ENCODE measurements around the gene IFT80.
"Not testable (repeated sequence)": the region's sequence is repeated elsewhere in the genome, so short reads cannot be mapped to it uniquely, and the experiment has no call there.

The IFT80 gene

DNA sequence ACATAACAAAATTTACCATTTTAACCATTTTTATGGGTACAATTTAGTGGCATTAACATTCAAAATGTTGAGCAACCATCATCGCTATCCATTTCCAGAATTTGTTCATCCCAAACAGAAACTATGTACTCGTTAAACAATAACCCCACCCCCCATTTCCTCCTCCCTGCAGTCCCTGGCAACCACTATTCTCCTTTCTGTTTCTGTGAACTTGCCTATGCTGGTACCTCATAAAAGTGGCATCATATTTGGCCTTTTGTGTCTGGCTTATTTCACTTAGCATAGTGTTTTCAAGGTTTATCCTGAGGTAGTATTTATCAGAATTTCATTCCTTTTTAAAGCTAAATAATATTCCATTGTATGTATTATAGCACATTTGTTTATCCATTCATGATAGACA is 141.4 kb downstream of the IFT80 start:
- DNase-seq: no peak

- no peak for DNase-seq
Observed at GRCh38 chr3:160253298-160253697, 145.7 kb downstream of the IFT80 start.

GRCh38 chr3:160247766-160248165 is 151.3 kb downstream of the IFT80 start:
- DNase-seq: no peak

DNA sequence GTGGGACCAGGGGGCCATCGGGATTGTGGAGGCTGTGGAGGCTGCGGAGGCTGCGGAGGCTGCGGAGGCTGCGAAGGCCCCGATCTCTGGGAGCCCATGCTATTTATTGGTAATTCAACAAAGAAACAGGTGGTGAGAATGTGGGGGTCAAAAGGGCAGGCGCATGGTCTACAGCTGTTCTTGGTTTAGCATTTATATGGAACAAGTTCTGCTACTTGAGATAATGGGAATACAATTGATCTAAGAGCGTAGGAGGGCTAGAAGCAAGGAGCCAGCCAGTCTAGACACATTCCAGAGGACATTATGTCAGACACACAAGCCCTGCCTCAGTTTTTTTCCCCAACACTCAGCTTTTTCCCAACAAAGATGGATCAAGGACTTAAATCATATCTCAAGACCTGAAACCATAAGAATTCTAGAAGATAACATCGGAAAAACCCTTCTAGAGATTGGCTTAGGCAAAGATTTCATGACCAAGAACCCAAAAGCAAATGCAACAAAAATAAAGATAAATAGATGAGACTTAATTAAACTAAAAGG is 153.7 kb downstream of the IFT80 start:
- no peak for DNase-seq

- not testable (repeated sequence) for DNase-seq
Observed at GRCh38 chr3:160240719-160241118, 158.3 kb downstream of the IFT80 start.

- DNase-seq: no peak
Observed at GRCh38 chr3:160232014-160232413, 167.0 kb downstream of the IFT80 start.

DNA sequence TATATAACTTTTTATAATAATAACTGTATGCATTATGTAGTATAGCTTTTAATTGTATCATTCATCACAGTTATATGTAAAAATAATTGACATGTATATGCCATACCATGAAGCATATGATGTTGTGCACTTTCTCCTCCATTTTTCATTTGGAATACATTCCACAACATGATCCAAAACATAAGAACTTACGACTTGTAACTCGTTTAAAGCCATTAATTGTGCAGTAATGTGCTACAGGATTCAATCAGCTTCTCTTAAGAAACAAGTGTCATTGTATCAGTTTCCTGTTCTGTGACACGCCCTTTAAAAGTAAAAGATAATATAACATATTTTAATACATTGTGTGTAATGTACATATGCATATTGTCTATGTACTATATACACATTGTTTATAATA is 171.6 kb downstream of the IFT80 start:
- no peak for DNase-seq

DNA sequence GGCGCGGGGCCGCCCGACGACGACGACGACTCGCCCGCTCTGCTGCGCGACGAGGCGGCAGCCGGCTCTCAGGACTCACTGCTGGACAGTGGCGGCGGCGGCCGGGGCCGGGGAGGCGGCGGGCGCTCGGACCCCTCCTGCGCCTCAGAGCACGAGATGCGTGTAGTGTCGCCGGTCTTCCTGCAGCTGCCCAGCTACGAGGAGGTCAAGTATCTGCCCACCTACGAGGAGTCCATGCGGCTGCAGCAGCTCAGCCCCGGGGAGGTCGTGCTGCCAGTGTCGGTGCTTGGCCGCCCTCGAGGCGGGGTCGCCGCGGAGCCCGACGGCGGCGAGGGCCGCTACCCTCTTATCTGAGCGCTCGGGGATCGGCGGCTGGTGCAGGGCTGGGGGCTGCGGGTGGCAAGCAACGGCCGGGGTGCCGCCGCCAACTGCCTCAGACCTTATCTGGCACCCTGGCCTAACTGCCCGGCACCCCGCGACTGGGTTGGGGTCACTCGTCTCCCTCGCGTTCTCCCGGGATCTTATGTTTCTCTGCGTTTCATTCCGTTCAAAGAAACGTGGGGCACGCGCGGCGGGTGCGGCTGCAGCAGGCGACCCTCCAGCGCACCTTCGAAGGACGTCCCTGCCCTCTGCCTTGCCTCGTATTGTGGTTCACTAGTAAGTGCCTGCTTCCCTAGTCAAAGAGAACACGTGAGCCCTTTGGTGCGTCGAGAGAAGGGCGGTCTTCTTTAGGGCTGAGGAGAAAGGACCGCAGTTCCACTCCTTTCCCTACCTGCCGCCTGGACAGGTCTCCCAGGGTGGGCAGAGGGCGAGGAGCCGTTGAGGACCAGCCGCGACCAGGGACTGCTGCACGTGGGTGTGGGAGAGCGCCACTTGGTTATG is 172.8 kb downstream of the IFT80 start:
- no peak for DNase-seq

DNA sequence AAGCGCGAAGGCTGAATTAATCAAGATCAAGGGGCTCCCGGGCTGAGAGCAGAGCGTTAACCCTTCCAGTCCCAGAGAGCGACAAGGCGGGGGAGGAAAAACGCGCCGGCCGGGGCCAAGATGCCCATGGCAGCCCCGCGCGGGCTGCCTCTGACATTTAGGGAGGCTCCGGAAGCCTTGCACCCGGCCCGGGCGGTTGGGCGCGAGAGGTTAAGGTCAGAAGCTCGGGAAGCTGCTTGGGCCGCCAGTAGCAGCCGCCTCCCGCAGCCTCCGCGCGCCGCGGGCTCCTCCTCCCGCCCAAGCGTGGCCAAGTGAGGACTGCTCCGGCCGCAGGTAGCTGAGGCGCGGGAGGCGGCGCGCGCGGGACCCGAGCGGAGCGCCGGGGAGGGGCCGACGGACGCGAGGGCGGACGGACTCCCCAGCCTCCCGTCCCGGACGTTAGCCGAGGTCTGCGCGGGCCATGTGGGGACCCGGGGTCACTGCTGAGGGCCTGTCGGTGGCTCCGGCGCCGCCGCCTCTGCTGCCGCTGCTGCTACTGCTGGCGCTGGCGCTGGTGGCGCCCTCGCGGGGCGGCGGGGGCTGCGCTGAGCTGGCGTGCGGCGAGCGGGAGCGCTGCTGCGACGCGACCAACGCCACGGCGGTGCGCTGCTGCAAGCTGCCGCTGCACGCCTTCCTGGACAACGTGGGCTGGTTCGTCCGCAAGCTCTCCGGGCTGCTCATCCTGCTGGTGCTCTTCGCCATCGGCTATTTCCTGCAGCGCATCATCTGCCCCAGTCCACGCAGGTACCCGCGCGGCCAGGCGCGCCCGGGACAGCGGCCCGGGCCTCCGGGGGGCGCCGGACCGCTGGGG is 173.6 kb downstream of the IFT80 start, which contains the start of gene C3orf80:
Gene C3orf80 (plus strand): TSS at position 247 of the 850 bp plus-strand sequence. CDS start 214 bp downstream, at position 461.
- DNase-seq: peak; percentile 65

- no peak for DNase-seq
Observed at GRCh38 chr3:160224811-160225175, 174.2 kb downstream of the IFT80 start.

DNA sequence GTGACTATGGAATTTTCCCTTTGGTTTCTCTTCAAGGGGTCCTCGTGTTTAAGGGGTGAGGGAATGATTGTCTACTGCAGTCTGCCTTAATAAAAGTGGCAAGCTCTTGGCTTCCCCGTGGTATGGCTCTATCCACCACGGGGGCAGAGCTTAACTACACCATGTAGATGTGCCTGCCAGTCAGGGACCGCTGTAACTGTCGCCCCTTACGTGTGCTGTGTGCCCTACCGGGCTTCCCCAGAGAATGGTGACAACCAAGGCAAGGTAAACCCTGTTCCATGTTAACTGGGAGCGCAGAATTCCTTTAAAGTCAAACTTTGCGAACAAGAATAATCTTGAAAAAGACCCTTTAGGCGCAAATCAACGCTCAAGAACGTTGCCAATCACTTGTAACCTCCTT is 174.8 kb downstream of the IFT80 start:
- DNase-seq: no peak

GRCh38 chr3:160221019-160221418 is 178.0 kb downstream of the IFT80 start:
- no peak for DNase-seq

- no peak for DNase-seq
Observed at GRCh38 chr3:160220038-160220437, 179.0 kb downstream of the IFT80 start.

GRCh38 chr3:160218136-160218535 is 180.9 kb downstream of the IFT80 start:
- DNase-seq: no peak

DNA sequence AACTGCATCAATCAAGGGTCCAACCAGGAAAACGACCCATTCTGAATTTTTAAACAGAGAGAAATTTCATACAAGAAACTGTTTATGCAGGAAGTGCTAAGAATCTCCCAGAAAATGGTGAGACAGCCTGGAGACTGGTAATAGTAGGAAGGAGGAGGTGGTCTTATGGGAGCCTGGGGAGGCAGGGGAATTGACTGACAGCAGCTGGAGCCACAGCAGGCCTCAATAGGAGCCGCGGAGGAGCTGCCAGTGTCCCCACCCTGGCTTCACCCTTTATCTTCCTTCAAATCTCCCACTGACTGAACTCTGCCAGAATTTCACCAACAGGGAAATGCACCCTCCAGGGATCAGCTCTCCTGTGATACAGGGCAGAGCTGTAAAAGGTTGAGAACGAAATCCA is 181.3 kb downstream of the IFT80 start:
- DNase-seq: no peak

DNA sequence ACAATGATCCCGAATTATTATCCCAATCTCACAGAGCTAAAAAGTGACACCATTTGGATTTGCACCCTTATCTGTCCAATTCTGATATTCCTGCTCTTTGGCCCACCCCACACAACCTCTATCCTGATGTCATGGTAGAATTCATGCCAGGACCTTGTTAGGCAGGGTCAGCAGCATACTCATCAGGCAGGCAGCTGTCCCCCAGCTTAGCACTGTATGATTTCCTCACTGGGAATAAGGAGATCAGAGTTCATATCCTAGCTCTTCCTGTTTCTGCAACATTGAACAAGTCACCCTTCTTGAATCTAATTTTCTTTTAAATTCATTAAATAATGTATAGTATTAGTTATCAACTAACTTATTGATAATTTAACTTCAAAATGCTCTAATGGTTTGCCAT is 185.8 kb downstream of the IFT80 start:
- DNase-seq: no peak

DNA sequence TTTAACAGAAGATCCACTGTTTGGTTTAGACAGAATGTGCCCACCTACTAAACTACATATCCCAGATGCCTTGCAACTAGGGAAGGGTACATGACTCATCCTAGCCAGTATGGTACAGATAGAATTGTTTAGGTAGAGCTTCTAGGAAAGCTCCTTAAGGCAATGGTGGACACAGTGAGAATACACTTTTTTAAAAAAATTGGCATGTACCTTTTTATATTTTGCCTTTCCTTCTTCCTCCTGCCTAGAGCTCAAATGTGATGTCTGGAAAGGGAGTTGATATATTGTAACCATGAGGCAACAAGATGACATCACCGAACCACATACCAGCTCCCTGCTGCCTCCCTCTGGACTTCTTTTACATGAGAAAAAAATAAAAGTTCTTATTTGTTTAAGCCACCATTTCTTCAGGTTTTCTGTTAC is 188.2 kb downstream of the IFT80 start:
- DNase-seq: peak; percentile 27

GRCh38 chr3:160210341-160210740 is 188.7 kb downstream of the IFT80 start:
- no peak for DNase-seq

Data from activated CD4-positive, alpha-beta T cell treated with anti-CD3 and anti-CD28 coated beads, Interleukin-2, Interleukin-6, amounts not matched to agents 100 ng/mL and 50 ng/mL, durations not matched to agents 16 hours and 8 hours (primary cell).